ENCODE data around the gene CD1B.

The CD1B gene

GRCh38 chr1:158324395-158324794 lies 6.9 kb downstream of the CD1B start:
- TF ChIP-seq CTCF (IDR thresholded peaks at IDR 0.05), result no peak
- no peak for TF ChIP-seq ZFX (IDR thresholded peaks at IDR 0.05; ENCODE audit: borderline replicate concordance)
- no peak overlapping the region for H3K27ac ChIP-seq

- TF ChIP-seq CTCF (IDR thresholded peaks at IDR 0.05), result no peak
- TF ChIP-seq ZFX (IDR thresholded peaks at IDR 0.05; ENCODE audit: borderline replicate concordance), result no peak
- no peak overlapping the region for H3K27ac ChIP-seq
Observed at GRCh38 chr1:158323866-158324265, 7.5 kb downstream of the CD1B start.

GRCh38 chr1:158311066-158311465 lies 20.3 kb downstream of the CD1B start:
- no peak for TF ChIP-seq CTCF (IDR thresholded peaks at IDR 0.05)
- TF ChIP-seq ZFX (IDR thresholded peaks at IDR 0.05; ENCODE audit: borderline replicate concordance), result no peak
- no peak overlapping the region for H3K27ac ChIP-seq

- no peak overlapping the region for H3K27ac ChIP-seq
- no peak for TF ChIP-seq ZFX (IDR thresholded peaks at IDR 0.05; ENCODE audit: borderline replicate concordance)
- no peak for TF ChIP-seq CTCF (IDR thresholded peaks at IDR 0.05)
Observed at GRCh38 chr1:158310623-158311022, 20.7 kb downstream of the CD1B start.

- no peak overlapping the region for H3K27ac ChIP-seq
- TF ChIP-seq CTCF (IDR thresholded peaks at IDR 0.05), result no peak
- TF ChIP-seq ZFX (IDR thresholded peaks at IDR 0.05; ENCODE audit: borderline replicate concordance), result no peak
Observed at GRCh38 chr1:158295791-158296190, 35.5 kb downstream of the CD1B start.

GRCh38 chr1:158290321-158290844 lies 40.9 kb downstream of the CD1B start:
- H3K27ac ChIP-seq, result no peak overlapping the region
- TF ChIP-seq CTCF (IDR thresholded peaks at IDR 0.05) (no peak), ZFX (IDR thresholded peaks at IDR 0.05; ENCODE audit: borderline replicate concordance) (no peak)

- no peak within 1 kb of the TSS for H3K27ac ChIP-seq
- TF ChIP-seq ZFX (IDR thresholded peaks at IDR 0.05; ENCODE audit: borderline replicate concordance) (no peak), CTCF (IDR thresholded peaks at IDR 0.05) (no peak)
Observed at GRCh38 chr1:158289811-158290210, 41.5 kb downstream of the CD1B start, which contains the start of gene CD1C. TSS of gene CD1C (plus strand) at chr1:158289923. CDS start at chr1:158290065, 142 bp downstream.
